Central memory CD8-positive, alpha-beta T cell (primary cell): ENCODE data around the gene KRT16.
"Not testable (repeated sequence)": the region's sequence is repeated elsewhere in the genome, so short reads cannot be mapped to it uniquely, and the experiment has no call there.

ENCODE experiments used
- ATAC-seq: fragments of 150-1000 bp; cut with Tn5 transposase; replicated peaks from 2 replicates; pipeline ENCODE4 v1.10.0; 2022; ENCODE audit warnings: mild to moderate bottlenecking, moderate FRiP score, moderate number of reproducible peaks; ENCODE audit not compliant: poor library complexity, severe bottlenecking; ENCODE audit errors: extremely low read depth
- DNase-seq, 2 donors: peaks; one replicate each; pipeline ENCODE4 v3.0.0; 2021; ENCODE audit warnings: low spot score in 2 of 2
- H3K27ac Mint-ChIP-seq: one replicate; pipeline ENCODE4 v1.8.0; 2022; ENCODE audit warnings: low read depth, mild to moderate bottlenecking, moderate library complexity, mixed read lengths
- H3K27me3 Mint-ChIP-seq: one replicate; pipeline ENCODE4 v1.8.0; 2022; ENCODE audit warnings: mixed read lengths
- H3K36me3 Mint-ChIP-seq: one replicate; pipeline ENCODE4 v1.8.0; 2022; ENCODE audit warnings: mild to moderate bottlenecking, moderate library complexity, mixed read lengths; ENCODE audit not compliant: insufficient read depth
- H3K4me1 Mint-ChIP-seq: one replicate; pipeline ENCODE4 v1.8.0; 2022; ENCODE audit warnings: mixed read lengths
- H3K4me3 Mint-ChIP-seq: one replicate; pipeline ENCODE4 v1.8.0; 2022; ENCODE audit warnings: mild to moderate bottlenecking, moderate library complexity, mixed read lengths
- H3K9me3 Mint-ChIP-seq: one replicate; pipeline ENCODE4 v1.8.0; 2022; ENCODE audit warnings: mixed read lengths

KRT16 gene

DNA sequence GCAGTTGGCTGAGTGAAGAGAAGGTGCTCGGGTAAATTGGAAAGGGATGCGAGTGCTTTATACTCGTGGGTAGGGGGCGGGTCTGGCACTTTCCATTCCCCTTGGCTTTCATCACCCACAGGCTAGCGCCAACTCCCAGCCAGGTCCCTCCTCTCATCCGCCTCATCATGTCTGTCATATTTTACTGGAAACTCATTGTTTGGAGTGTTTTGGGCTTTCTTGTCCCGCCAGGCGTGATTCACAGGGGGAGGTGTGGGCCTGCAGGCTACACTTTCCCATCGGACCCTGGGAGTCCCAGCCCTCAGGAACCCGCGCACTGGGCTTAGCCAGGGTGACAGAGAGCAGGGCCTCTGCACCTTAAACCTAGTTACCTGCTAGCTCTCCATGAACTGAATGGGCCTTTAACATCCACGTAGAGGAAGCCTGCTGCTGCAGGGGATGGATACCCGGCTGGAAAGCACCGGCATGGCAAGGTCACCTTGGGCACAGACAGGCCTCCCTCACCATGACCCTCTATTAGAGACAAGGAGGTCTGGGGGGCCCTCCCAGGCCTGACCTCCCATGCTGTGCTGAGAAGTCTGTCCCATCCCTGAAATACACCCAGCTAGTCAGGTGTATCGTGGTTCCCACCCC lies 25.6 kb downstream of the KRT16 start, which contains the start of gene KRT14:
TSS of gene KRT14 (minus strand) at position 33 of the 633 bp plus-strand sequence. CDS start 61 bp downstream, outside the sequence.
- DNase-seq (no peak), ATAC-seq (no peak)
- H3K27me3 Mint-ChIP-seq = peaks cover 85% of the 10 kb centered on the region
- H3K27ac Mint-ChIP-seq = no peak within 1 kb of the TSS
- H3K36me3 Mint-ChIP-seq = no peaks in the 10 kb centered on the region
- no peaks in the 10 kb centered on the region for H3K4me1 Mint-ChIP-seq
- H3K4me3 Mint-ChIP-seq = no peak within 1 kb of the TSS
- no peaks in the 10 kb centered on the region for H3K9me3 Mint-ChIP-seq

DNA sequence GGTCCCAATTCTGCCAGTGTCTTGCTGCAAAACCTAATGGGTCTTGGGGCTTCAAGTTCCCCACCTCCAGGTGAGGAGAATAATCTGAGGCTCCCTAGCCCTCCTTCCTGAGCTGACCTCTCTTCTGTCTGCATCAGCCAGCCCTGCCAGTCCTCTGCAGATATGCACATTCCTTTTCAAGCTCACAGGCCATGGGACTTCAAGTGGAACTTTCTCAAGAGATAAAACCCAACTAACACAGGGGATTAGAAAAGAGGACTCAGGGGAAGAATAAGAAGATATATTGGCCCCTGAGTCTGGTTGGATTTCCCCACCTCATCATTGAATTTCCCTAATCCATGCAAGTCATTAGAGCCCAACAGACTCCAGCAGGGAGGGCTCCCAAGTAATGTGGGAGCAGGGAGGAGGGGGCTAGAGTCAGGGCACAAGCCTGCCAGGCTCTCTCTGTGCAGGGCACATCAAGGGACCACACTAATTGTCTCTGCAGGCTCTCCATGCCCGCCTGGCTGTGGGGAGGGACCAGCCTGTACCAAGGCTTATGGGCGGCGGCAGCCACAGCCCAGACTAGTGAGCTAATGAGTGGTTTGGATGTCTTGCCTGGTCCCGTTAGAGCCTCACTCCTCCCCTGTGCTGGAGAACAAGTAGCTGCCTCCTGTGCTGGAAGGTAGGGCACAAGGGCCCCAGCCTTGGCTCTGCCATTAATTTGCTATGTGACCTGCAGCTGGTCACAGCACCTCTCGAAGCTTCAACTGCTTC lies 27.1 kb downstream of the KRT16 start:
- ATAC-seq (no peak), DNase-seq (no peak)
- Mint-ChIP-seq H3K4me3 (no peak overlapping the region), H3K27ac (no peak overlapping the region), H3K9me3 (no peaks in the 10 kb centered on the region), H3K36me3 (no peaks in the 10 kb centered on the region), H3K27me3 (peaks cover 92% of the 10 kb centered on the region), H3K4me1 (no peaks in the 10 kb centered on the region)

DNA sequence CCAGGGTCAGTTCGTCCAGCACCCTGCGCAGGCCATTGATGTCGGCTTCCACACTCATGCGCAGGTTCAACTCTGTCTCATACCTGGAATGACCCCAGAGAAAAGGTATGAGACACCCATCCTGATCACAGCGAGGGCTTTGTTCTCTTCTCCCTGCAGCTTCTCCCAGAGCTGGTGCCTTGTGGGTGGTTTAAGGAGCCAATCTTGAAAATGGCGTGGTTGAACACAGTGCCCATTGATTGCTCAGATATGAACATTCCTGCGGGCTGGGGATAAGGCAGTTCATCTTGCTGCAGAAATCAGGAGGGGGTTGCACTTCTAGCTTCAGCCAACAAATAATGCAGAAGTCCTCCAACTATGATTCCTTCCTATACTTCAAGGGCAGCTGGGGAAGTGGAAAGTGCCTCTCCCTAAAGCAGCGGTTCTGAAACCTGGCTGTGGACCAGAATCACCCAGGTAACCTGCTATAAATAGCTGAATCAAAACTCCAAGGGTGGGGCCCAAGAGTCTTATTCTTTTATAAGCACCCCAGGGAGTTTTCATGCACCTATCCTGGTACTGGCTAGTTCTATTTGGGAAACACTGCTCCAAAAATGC lies 28.1 kb downstream of the KRT16 start:
- DNase-seq, H3K9me3 Mint-ChIP-seq, H3K36me3 Mint-ChIP-seq, H3K4me1 Mint-ChIP-seq, H3K4me3 Mint-ChIP-seq, ATAC-seq: not testable (repeated sequence)
- peaks cover 94% of the 10 kb centered on the region for H3K27me3 Mint-ChIP-seq
- peak overlapping the region; percentile 45 for H3K27ac Mint-ChIP-seq

DNA sequence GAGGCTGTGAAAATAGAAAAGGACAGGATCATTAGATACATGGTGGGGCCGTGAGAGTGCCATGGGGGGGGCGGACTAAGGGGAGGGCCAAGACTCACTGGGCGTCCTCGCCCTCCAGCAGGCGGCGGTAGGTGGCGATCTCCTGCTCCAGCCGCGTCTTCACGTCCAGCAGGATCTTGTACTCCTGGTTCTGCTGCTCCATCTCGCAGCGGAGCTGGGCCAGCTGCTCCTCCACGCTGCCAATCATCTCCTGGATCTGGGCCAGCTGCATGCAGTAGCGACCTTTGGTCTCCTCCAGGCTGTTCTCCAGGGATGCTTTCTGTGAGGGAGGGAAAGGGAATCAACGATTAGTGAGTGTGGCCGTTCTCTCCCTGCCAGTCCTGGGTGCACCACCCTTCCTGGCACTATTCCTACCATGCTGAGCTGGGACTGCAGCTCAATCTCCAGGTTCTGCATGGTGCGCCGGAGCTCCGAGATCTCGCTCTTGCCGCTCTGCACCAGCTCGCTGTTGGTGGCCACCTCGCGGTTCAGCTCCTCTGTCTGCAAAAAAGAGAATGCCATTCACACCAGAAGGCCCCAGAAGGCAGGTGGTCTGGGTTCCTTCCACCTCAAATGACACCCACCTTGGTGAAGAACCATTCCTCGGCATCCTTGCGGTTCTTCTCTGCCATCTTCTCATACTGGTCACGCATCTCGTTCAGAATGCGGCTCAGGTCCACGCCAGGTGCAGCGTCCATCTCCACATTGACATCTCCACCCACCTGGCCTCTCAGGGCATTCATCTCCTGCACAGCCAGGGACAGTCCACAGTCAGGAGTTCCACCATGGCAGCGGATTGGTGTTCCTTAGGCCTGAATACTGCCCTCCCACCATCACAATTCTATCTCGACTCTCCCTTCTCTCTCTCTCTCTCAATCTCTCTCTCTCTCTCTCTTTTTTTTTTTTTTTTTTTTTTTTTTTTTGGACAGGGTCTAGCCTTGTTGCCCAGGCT lies 29.1 kb downstream of the KRT16 start:
- DNase-seq = no peak
- H3K36me3 Mint-ChIP-seq = no peaks in the 10 kb centered on the region
- no peaks in the 10 kb centered on the region for H3K9me3 Mint-ChIP-seq
- H3K27ac Mint-ChIP-seq = peak overlapping the region; percentile 45
- no peak overlapping the region for H3K4me3 Mint-ChIP-seq
- no peaks in the 10 kb centered on the region for H3K4me1 Mint-ChIP-seq
- H3K27me3 Mint-ChIP-seq = peaks cover 92% of the 10 kb centered on the region
- no peak for ATAC-seq

DNA sequence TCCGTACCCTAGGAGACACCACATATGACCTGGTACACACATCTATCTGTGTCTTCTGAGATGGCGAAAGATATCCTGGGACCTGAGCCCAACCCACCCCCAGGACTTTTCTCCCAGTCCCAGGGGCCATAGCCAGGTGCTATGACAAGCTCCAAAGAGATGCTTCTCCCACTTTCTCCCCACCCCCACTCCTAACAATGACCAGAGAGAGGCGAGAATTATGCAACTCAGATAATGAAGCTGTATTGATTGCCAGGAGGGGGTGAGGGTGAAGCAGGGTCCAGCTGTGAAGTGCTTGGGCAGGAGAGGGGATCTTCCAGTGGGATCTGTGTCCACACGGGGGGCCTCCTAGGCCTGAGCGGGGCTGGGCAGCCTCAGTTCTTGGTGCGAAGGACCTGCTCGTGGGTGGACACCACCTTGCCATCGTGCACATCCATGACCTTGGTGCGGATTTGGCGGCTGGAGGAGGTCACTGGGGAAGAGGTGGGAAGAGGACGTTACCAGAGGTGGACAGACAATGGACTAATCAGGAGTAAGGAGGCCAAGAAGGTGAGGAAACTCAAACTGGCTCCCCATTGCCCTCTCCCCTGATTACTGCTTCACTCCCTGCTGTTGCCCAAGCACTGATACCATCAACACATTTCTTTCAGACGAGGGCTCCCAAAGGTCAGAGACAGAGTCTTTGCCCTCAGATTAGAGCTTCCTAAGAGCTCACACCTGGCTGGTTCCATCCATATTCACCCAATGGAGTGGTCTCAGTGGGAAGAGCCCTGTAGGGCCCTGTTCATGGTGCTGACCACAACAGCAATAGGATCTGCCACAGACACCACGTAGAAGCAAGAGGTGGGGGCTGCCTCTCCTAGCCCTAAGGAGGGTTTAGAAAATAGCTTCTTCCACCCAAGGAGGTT lies 30.3 kb downstream of the KRT16 start:
- not testable (repeated sequence) for H3K36me3 Mint-ChIP-seq, DNase-seq, H3K9me3 Mint-ChIP-seq, H3K4me1 Mint-ChIP-seq, H3K27ac Mint-ChIP-seq, ATAC-seq, H3K4me3 Mint-ChIP-seq
- peaks cover 94% of the 10 kb centered on the region for H3K27me3 Mint-ChIP-seq

DNA sequence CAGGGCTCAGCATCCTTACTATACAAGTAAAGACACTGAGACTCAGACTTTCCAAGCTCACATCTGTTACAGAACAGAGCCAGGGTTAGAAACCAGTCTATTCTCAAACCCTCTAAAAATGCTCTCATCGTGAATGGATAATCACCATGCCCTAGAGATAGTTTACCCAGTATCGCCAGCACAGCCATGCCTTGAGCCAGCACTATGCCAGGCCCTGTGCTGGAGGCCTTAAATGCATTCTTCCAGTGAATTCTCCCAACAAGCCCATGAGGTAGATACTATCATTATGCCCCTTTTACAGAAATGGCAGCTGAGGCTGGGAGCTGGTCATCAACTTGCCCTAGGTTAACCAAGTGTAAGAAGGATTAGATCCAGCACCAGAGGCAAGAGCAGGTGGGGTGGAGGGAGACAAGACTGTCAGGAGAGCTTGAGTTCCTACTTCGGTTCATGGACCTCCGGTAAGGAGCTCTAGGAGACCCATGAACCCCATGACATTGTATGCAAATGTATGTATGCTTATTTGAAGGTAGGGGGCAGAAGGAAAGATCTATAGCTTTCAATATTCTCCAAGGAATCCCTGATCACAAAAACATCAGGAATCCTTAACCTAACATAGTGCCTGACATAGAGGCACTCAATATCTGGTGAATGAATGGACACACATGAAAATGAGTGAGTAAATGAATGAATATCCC lies 31.1 kb downstream of the KRT16 start:
- peaks cover 94% of the 10 kb centered on the region for H3K27me3 Mint-ChIP-seq
- DNase-seq (no peak), ATAC-seq (no peak)
- H3K27ac Mint-ChIP-seq = no peak overlapping the region
- H3K36me3 Mint-ChIP-seq = no peaks in the 10 kb centered on the region
- H3K9me3 Mint-ChIP-seq = no peaks in the 10 kb centered on the region
- no peak overlapping the region for H3K4me3 Mint-ChIP-seq
- no peaks in the 10 kb centered on the region for H3K4me1 Mint-ChIP-seq

DNA sequence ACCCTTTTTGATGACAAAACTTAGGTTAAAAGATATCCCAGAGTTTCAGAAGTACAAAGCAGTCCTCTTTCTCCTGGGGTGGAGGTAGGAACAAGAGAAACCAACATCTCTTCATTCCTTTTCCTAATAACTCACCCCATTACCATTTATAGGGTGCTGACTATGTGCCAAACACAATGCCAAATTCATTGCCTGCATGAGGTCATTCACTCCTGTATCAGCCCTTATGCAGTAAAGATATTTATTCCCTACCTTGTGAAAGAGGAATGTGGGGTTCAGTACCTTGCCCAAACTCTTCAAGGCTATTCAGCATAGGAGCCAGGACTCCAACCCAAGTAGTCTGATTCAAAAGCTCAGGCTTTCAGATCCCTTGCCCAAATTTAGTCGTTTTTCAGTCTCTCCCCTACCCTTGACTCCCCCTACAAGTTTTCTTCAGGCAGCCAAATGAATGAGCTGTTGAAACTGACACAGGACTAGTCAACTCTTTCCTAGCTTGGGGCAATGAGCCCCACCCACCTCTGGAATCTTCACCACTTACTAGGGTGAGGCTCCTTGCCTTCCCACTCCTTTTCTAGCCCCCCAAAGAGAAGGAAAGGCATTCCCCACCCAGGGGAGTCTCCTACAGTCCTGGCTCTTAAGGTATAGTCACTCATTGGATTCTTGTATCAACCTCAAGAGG lies 31.7 kb downstream of the KRT16 start:
- peaks cover 94% of the 10 kb centered on the region for H3K27me3 Mint-ChIP-seq
- no peak for DNase-seq
- H3K27ac Mint-ChIP-seq = no peak overlapping the region
- H3K4me3 Mint-ChIP-seq = no peak overlapping the region
- H3K36me3 Mint-ChIP-seq = no peaks in the 10 kb centered on the region
- ATAC-seq = no peak
- no peaks in the 10 kb centered on the region for H3K9me3 Mint-ChIP-seq
- no peaks in the 10 kb centered on the region for H3K4me1 Mint-ChIP-seq

DNA sequence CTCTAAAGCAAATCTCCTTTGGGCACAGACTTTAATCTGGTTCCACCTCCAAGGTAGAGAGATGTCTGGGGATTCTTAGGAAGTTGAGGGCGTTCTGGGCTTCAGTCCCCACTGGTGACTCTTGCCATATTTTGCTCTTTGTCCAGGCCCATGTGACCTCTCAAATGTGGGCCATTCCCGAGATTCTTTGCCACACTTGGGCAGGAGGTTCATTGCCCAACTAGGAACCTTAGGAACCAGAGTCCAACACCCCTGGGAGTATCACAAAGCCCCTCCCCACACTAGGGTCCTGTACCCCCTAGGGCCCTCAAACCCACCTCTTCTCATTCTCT lies 32.4 kb downstream of the KRT16 start:
- H3K9me3 Mint-ChIP-seq = no peaks in the 10 kb centered on the region
- no peaks in the 10 kb centered on the region for H3K4me1 Mint-ChIP-seq
- H3K27me3 Mint-ChIP-seq = peaks cover 94% of the 10 kb centered on the region
- ATAC-seq = no peak
- no peak overlapping the region for H3K4me3 Mint-ChIP-seq
- H3K27ac Mint-ChIP-seq = no peak overlapping the region
- no peak for DNase-seq
- H3K36me3 Mint-ChIP-seq = no peaks in the 10 kb centered on the region

DNA sequence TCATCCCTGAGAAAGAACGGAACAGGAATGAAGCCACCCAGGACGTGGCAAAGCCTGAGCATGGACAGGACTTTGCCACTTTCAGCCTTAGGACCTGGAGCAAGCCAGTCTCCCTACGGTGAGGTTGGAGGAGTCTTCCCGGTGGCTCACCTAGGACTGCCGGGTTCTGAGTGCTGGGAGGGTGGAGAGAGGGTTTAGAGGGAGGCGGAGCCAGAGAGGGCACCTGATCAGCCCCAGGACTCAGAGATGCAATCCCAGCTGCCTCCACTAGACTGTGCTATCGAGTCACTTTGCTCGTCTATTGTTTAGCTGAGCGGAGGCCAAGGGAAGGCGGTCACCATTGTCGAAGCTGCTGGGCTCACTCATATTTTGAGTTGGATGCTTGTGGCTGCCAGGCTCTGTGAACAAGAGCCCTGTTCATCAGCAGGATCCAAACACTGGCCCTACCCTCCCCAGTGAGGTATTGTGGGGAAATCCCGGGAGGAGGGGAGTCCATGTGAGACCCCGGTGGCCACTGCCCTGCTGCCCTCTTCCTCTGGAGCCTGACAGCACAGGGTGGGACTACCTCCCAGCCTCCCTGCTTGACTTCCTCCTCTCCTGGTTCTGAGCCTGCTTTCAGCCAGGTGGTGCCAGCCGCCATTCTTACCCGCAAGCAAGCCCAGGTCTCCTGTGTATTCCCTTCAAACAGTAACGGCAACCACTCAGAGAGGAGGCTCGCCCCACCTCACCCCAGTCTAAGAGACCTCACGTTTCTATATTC lies 32.9 kb downstream of the KRT16 start:
- Mint-ChIP-seq H3K4me3 (no peak overlapping the region), H3K4me1 (no peaks in the 10 kb centered on the region), H3K27ac (no peak overlapping the region), H3K9me3 (no peaks in the 10 kb centered on the region), H3K36me3 (no peaks in the 10 kb centered on the region), H3K27me3 (peaks cover 97% of the 10 kb centered on the region)
- ATAC-seq (peak; percentile 36), DNase-seq (peak; percentile 40 to 41)

DNA sequence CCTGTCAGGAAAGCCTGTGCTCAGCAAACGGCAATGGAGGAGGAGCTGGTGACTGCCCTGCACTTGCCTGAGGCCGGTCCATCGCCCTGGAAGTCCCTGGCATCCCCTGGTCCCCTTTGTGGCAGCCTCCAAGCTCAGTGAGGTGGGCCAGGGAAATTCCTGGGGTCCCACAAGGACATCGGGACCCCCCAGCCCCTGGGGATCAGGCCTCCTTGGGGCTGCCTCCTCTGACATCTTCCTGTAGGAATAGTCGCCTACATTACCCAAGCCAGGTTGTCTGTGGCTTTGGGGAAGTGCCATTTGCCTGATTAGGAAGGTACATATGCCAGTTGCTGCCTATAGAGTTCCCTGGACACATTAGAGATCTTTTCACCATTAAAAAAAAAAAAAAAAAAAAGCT lies 33.6 kb downstream of the KRT16 start:
- Mint-ChIP-seq H3K4me3 (no peak overlapping the region), H3K27ac (no peak overlapping the region), H3K36me3 (no peaks in the 10 kb centered on the region), H3K27me3 (peaks cover 92% of the 10 kb centered on the region), H3K9me3 (no peaks in the 10 kb centered on the region), H3K4me1 (no peaks in the 10 kb centered on the region)
- no peak for DNase-seq
- no peak for ATAC-seq
